DMS153 (cell line): Measurements from ENCODE around the gene NMRK2.
"Not testable (repeated sequence)": the region's sequence is repeated elsewhere in the genome, so short reads cannot be mapped to it uniquely, and the experiment has no call there.

ENCODE experiments used
- DNase-seq: peaks from one replicate; lab custom pipeline; 2025; lab: John Stamatoyannopoulos, UW

The NMRK2 gene

GRCh38 chr19:3964256-3965194, 31.7 kb downstream of the NMRK2 start:
- no peak for DNase-seq

- no peak for DNase-seq
Measured at GRCh38 chr19:3966051-3967017, 33.5 kb downstream of the NMRK2 start.

DNA sequence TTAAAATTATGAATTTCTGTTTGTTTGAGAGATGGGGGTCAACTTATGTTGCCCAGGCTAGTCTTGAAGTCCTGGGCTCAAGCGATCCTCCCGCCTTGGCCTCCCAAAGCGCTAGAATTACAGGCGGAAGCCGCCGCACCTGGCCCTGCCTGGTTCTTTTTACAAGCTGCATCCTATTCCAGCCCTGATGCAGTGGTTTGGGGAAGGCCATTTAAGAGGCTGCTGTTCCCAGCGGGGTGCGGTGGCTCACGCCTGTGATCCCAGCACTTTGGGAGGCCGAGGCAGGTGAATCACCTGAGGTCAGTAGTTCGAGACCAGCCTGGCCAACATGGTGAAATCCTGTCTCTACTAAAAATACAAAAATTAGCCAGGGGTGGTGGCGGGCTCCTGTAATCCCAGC, 35.1 kb downstream of the NMRK2 start:
- not testable (repeated sequence) for DNase-seq

GRCh38 chr19:3968556-3969434, 35.9 kb downstream of the NMRK2 start:
- peak; percentile 45 for DNase-seq

- no peak for DNase-seq
Measured at GRCh38 chr19:3969435-3970312, 36.8 kb downstream of the NMRK2 start.

DNA sequence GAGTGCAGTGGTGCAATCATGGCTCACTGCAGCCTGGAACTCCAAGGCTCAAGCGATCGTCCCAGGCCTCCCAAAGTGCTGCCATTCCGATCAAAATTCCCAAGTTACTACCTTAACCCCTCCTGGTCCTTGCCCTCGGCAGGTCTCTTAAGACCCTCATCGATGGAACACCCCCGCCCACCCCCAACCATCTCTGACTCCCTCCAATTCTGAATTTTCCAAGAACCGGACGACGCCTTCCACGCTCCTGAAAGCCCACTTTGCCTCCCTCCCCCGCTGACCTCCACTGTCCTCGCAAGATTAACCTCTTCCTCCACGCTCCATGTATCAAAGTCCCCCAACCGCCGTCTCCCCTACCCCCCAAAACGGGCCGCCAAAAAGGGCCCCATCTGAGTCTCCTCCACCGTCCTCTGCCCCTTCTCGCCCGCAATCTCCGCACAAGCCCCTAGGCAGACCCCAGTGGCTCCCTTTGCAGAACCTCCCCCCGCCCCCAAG, 37.5 kb downstream of the NMRK2 start:
- DNase-seq: no peak

DNA sequence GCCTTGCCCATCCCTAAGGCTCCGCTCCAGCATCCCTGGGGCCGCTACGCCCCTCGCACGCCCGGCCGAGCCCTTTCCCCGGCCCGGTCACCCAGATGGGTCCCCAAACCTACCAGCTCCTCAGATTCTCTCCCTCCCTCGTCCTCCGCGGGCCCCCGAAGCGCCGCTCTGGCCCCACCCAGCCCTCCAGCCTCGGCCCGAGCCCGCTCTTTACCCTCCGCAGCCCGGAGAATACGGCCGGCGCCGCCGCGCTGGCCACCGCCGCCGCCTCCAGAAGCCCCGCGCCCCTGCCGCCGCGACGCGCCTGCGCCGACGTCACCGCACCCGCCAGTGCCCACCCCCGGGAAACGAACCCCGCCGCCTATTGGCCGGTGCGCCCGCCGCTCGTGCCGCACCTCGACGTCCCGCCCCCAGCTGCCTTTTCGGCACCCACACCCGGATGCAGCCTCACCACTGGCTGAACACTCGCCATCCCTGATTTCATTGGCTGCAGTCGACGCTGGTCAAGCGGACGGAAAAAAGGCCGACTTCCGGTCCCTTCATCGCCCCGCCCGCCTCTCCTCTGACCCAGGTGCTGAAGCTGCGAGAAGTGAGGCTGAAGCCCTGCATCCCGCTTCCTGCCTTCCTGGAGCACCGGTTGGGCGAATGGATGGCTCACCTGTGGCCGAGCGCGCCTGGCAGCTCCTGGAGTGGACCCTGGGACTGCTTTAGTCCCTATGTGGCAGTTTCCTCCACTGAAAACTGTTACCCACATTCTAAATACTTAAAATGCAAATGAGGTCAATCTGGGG, 38.1 kb downstream of the NMRK2 start, which contains the start of gene DAPK3:
TSS of gene DAPK3 (minus strand) at position 292 of the 791 bp plus-strand sequence. CDS start 1,364 bp downstream, outside the sequence.
- DNase-seq: peak; percentile 97

GRCh38 chr19:3975144-3975543, 42.3 kb downstream of the NMRK2 start:
- no peak for DNase-seq

GRCh38 chr19:3975637-3976087, 42.8 kb downstream of the NMRK2 start:
- no peak for DNase-seq

DNA sequence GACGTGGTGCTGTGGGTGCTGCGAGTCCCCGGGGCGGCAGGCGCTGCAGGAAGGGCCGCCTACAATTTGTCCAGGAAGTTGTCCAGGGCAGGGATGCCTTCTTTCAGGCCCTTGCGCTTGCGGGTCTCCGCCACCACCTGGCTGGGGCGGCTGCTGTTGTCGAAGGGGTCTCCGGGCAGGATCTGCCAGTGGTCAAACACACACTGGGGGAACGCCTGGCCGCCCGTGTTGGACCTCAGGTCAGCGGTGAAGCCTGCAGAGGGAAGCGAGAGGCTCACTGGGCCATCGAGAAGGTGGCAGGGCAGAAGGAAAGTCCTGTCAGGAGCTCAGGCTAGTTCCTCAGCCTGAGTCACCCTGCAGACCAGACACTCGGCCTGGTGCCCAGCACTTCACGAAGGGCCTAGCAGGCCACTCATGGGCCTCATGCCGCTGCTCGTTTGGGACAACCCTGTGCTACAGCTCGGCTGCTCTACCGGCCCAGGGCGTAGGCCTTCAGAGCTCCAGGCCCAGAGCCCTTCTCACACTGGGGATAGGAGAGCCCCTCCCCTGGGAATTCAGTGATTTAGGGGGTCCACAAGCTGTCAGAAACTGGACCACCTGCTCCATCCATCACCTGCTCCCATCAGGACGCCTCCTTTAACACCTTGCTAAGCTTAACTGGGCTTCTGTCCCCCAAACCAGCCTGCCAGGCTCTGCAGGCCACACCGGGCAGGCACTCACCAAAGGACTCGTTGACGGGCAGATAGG, 43.8 kb downstream of the NMRK2 start:
- no peak for DNase-seq

DNA sequence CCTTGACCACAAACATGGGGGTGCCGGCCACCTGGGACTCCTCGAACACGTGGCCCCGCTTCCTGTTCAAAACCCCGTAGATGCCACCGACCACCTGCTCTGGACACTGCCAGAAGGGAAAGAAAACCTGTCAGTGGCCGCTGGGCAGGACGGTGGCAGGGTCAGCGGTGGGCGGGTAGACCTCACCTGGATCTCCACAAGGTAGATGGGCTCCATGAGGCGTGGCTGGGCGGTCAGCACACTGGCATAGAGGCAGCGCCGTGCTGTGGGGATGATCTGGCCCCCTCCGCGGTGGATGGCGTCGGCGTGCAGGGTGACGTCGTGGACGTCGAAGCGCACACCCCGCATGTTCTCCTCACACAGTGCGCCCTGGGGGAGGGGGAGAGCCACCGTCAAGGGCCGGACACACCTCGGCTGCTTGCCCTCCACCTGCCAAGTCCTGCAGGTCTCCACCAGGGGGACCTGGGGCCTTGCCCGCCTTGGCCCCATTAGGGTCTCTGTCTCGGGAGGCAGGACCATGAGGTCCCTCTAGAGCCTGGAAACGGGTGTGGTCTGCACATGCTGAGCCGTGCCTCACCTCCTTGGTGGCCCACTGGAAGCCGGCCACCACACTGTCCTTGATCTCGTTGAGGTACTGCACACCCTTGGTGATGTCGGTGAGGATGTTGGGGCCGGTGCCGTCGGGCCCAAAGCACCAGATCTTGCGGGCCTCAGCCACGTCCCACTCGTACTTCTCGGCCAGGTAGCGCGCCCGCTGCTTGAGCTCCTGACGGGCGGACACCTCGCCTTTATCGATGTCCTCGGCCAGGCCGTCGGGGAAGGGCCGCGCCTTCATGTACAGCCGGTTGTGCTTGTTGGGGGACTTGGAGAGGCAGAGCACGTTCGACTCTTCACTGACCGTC, 44.6 kb downstream of the NMRK2 start:
- DNase-seq: no peak

GRCh38 chr19:3978145-3978544, 45.3 kb downstream of the NMRK2 start:
- no peak for DNase-seq

GRCh38 chr19:3979289-3979673, 46.4 kb downstream of the NMRK2 start:
- DNase-seq: no peak

GRCh38 chr19:3979674-3980352, 46.9 kb downstream of the NMRK2 start:
- DNase-seq: no peak

DNA sequence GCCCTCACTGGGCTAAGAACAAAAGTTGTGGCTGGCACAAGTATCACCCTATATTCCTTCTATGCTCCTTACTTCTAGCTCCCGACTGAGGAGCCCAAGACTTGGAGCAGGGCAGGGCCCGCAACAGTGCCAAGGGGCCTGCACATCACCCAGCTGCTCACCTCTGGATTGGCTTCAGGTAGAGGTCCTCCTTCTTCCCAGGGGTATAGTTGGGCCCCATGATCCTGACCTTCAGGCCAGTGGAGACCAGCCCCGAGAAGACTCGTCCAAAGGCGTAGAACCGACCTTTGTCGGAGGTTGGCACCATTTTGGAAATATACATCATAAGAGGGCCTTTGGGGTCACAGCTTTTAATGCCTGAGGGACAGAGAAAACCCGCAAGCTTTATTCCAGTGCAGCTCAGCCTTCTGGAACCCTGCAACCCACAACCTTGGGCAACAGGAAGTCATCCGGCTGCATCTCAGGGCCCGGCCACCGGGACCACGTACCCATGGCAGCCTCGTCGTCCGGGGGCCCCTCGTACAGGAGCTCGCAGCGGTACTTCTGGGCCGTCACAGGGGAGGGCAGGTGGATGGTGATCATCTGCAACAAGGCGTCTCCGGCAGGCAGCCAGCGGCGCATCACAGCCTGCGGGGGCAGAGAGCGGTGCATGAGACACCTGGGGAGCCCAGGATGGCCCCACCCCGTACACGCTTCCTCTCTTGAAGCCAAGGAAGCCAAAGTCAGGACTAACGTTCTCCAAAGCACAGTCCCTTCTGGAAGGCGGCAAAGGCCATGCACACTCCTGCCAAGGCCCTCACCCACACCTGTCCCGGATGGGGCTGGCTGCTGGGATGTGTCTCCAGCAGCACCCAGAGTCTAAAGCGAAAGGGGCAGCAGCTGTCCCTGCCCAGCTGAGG, 47.7 kb downstream of the NMRK2 start:
- no peak for DNase-seq

GRCh38 chr19:3981373-3981735, 48.5 kb downstream of the NMRK2 start:
- no peak for DNase-seq
